ENCODE data around the gene RAB3C.

RAB3C gene

DNA sequence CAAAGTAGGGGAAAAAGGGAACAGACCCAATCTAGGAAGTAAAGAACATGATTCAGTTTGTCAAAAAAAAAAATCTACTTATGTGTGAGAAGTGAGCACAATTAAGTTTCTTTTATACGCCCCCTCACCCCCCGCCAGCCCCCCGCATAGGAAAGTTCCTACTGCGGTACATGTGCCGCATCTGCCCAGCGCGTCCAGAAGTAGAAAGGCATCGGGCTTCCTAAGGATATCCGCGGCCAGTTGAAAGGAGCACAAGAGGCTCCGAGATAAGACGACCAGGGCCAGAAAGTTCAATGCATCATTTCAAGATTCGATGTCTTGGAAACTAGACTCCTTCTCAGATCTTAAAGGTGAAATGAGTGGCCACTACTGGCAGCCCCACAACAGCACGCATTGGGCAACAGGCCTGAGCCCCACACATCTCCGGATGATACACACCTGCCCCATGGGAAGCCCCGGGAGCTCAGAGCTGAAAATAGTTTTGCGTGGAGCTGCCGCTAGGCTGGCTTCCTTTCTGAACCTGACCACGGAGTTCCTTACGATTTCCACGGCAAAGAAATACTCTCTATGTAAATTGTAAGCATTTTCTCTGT is 203.9 kb downstream of the RAB3C start:
- Histone ChIP-seq H3K36me3 (ENCODE audit: control insufficient read depth, insufficient read depth, low read length) (no peaks in the 10 kb centered on the region), H3K4me1 (ENCODE audit: control insufficient read depth, insufficient read depth, low read length) (no peaks in the 10 kb centered on the region), H3K27me3 (ENCODE audit: control insufficient read depth, insufficient read depth, low read length) (no peaks in the 10 kb centered on the region), H3K4me3 (ENCODE audit: low read length) (no peak overlapping the region), H3K9me3 (ENCODE audit: control insufficient read depth, insufficient read depth, low read length) (no peaks in the 10 kb centered on the region), H3K27ac (ENCODE audit: low read length) (no peak overlapping the region)
- DNase-seq (ENCODE audit: low read depth, low spot score), result no peak
- WGBS (ENCODE audit: insufficient coverage, insufficient read length), result no CpG with 5 or more reads among the region's 21 CpGs

DNA sequence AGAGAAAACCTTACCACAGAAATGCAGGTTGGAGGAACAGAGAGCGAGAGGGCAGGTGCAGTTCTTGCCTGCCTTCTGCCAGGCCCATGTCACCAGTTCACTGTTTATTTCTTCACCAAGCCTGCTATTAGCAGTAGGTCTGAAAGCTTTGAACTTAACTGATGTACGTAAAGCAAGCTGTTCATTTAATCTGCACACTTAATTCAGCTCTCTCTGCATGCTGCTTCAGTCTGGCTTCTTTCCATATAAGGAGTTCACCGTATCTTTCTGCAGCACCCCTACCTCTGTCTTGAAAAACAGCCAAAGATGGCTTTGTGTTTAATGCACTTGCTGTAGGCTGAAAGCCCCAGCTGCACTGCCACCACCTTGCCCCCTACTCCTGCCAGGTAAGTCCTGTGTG is 205.1 kb downstream of the RAB3C start:
- no peak overlapping the region for H3K27ac ChIP-seq (ENCODE audit: low read length)

DNA sequence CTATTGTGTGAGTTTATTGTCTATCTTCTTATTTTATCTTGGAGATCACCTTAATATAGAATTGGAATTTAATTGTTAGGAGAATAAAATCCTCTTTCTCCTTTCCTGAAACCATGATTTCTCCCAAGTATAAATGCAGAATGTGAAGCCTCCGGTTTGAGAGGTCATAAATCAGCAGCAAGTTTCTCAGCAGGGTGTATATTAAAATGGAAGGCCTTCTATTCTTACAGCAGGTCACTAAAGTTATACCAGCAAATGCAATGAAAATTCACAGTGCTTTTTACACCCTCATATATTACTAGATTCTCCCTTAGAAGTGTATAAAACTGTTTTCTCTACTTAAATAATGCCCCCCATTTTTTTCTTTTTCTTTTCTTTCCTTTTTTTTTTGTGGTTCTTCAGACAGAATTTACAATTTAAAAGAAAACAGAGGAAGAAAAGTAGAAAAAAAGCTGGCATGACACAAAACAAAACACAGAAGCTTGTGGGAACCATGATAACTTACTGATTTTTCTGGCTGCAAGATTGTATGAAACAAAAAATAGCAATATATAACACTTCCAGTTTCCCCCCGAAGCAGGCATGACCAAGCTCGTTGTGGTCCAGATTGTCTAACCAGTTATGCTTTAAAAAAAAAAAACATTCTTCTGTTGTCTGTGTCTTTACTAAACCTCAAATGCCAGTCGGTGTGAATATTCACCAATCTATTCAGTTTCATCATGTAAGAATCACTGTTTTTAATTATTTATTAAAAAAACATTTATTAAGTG is 211.2 kb downstream of the RAB3C start:
- H3K27me3 ChIP-seq (ENCODE audit: control insufficient read depth, insufficient read depth, low read length), result no peaks in the 10 kb centered on the region
- no peaks in the 10 kb centered on the region for H3K4me1 ChIP-seq (ENCODE audit: control insufficient read depth, insufficient read depth, low read length)
- H3K27ac ChIP-seq (ENCODE audit: low read length), result no peak overlapping the region
- no peaks in the 10 kb centered on the region for H3K9me3 ChIP-seq (ENCODE audit: control insufficient read depth, insufficient read depth, low read length)
- no peak overlapping the region for H3K4me3 ChIP-seq (ENCODE audit: low read length)
- WGBS (ENCODE audit: insufficient coverage, insufficient read length), result no CpG with 5 or more reads among the region's 4 CpGs
- H3K36me3 ChIP-seq (ENCODE audit: control insufficient read depth, insufficient read depth, low read length), result no peaks in the 10 kb centered on the region
- DNase-seq (ENCODE audit: low read depth, low spot score), result no peak

More for the DNA sequence above, 205.1 kb downstream of the RAB3C start:
- Histone ChIP-seq H3K36me3 (ENCODE audit: control insufficient read depth, insufficient read depth, low read length) (no peaks in the 10 kb centered on the region), H3K4me1 (ENCODE audit: control insufficient read depth, insufficient read depth, low read length) (no peaks in the 10 kb centered on the region), H3K27me3 (ENCODE audit: control insufficient read depth, insufficient read depth, low read length) (no peaks in the 10 kb centered on the region), H3K4me3 (ENCODE audit: low read length) (no peak overlapping the region), H3K9me3 (ENCODE audit: control insufficient read depth, insufficient read depth, low read length) (no peaks in the 10 kb centered on the region)
- WGBS (ENCODE audit: insufficient coverage, insufficient read length), result no CpG with 5 or more reads among the region's 3 CpGs
- no peak for DNase-seq (ENCODE audit: low read depth, low spot score)

DNA sequence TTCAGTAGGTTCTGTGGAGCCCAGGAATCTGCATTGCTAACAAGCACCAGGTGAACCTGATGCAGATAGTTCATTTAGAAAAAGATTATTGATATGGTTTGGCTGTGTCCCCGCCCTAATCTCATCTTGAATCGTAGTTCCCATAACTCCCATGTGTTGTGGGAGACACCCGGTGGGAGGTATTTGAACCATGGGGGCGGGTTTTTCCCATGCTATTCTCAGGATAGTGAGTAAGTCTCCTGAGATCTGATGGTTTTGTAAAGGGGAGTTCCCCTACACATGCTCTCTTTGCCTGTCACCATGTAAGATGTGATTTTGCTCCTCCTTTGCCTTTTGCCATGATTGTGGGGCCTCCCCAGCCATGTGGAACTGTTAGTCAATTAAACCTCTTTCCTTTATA is 212.0 kb downstream of the RAB3C start:
- Histone ChIP-seq H3K4me3 (ENCODE audit: low read length) (no peak overlapping the region), H3K36me3 (ENCODE audit: control insufficient read depth, insufficient read depth, low read length) (no peaks in the 10 kb centered on the region), H3K9me3 (ENCODE audit: control insufficient read depth, insufficient read depth, low read length) (no peaks in the 10 kb centered on the region), H3K27me3 (ENCODE audit: control insufficient read depth, insufficient read depth, low read length) (no peaks in the 10 kb centered on the region), H3K4me1 (ENCODE audit: control insufficient read depth, insufficient read depth, low read length) (no peaks in the 10 kb centered on the region), H3K27ac (ENCODE audit: low read length) (no peak overlapping the region)
- no peak for DNase-seq (ENCODE audit: low read depth, low spot score)
- WGBS (ENCODE audit: insufficient coverage, insufficient read length), result no CpG with 5 or more reads among the region's 4 CpGs

DNA sequence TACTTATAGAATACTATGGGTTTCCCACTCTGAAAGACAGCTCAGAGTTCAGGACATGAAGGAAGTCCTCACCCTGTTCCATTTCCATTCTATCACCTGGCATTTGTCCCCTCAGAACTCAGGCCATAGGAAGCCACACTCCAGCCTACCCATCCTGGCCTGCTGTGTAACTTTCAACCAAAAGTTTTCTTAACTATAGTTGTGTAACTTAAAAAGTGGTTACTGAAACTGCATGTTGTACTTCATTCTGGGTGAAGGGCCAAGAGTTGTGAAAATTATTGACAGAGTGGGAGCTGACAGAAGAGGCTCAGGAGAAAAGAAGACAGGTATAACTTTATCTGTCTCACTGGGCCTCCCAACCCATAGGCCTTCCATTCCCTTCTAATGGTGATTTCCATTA is 212.5 kb downstream of the RAB3C start:
- no peaks in the 10 kb centered on the region for H3K9me3 ChIP-seq (ENCODE audit: control insufficient read depth, insufficient read depth, low read length)
- no peaks in the 10 kb centered on the region for H3K36me3 ChIP-seq (ENCODE audit: control insufficient read depth, insufficient read depth, low read length)
- no peak overlapping the region for H3K4me3 ChIP-seq (ENCODE audit: low read length)
- no peaks in the 10 kb centered on the region for H3K4me1 ChIP-seq (ENCODE audit: control insufficient read depth, insufficient read depth, low read length)
- DNase-seq (ENCODE audit: low read depth, low spot score), result no peak
- no peaks in the 10 kb centered on the region for H3K27me3 ChIP-seq (ENCODE audit: control insufficient read depth, insufficient read depth, low read length)
- H3K27ac ChIP-seq (ENCODE audit: low read length), result no peak overlapping the region

DNA sequence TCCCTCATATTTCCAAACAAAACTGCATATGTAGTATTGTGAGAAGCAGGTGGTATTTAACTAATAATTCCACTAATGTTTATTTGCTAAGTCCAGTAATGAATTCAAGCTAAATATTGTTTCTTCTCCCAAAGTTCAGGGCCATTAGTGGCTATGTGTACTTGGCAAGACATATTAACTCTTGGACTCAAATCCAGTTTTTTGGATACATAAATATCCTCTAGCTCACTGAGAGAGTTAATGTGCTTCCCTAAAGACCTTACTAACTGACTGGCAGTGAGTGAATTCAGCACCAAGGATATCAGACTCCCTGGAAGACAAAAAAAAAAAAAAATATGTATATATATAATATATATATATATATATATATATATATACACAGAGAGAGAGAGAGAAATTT is 214.1 kb downstream of the RAB3C start:
- Histone ChIP-seq H3K9me3 (ENCODE audit: control insufficient read depth, insufficient read depth, low read length) (no peaks in the 10 kb centered on the region), H3K27ac (ENCODE audit: low read length) (no peak overlapping the region), H3K27me3 (ENCODE audit: control insufficient read depth, insufficient read depth, low read length) (no peaks in the 10 kb centered on the region), H3K4me3 (ENCODE audit: low read length) (no peak overlapping the region), H3K36me3 (ENCODE audit: control insufficient read depth, insufficient read depth, low read length) (no peaks in the 10 kb centered on the region), H3K4me1 (ENCODE audit: control insufficient read depth, insufficient read depth, low read length) (no peaks in the 10 kb centered on the region)
- DNase-seq (ENCODE audit: low read depth, low spot score), result no peak

DNA sequence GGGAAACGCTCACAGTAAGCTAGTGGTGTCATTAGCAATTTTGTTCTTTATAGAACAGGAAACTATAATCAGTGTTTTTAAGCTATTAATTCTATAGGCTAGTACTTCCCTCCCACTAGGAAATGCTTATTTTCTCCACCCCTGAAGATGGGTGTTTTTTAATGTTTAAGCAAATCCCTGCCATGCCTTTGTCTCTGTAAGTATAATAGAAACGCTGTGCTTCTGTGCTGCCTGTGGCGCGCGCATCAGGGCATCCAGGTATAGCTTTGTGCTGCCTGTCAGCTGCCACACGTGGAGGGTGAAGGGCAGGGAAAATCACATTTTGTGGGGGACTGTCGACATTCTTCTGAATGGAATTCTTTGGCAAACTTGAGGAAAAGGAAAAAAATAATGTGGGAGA is 217.5 kb downstream of the RAB3C start:
- no peaks in the 10 kb centered on the region for H3K9me3 ChIP-seq (ENCODE audit: control insufficient read depth, insufficient read depth, low read length)
- H3K4me3 ChIP-seq (ENCODE audit: low read length), result no peak overlapping the region
- H3K36me3 ChIP-seq (ENCODE audit: control insufficient read depth, insufficient read depth, low read length), result no peaks in the 10 kb centered on the region
- WGBS (ENCODE audit: insufficient coverage, insufficient read length), result no CpG with 5 or more reads among the region's 7 CpGs
- no peaks in the 10 kb centered on the region for H3K27me3 ChIP-seq (ENCODE audit: control insufficient read depth, insufficient read depth, low read length)
- no peak for DNase-seq (ENCODE audit: low read depth, low spot score)
- no peak overlapping the region for H3K27ac ChIP-seq (ENCODE audit: low read length)
- no peaks in the 10 kb centered on the region for H3K4me1 ChIP-seq (ENCODE audit: control insufficient read depth, insufficient read depth, low read length)

DNA sequence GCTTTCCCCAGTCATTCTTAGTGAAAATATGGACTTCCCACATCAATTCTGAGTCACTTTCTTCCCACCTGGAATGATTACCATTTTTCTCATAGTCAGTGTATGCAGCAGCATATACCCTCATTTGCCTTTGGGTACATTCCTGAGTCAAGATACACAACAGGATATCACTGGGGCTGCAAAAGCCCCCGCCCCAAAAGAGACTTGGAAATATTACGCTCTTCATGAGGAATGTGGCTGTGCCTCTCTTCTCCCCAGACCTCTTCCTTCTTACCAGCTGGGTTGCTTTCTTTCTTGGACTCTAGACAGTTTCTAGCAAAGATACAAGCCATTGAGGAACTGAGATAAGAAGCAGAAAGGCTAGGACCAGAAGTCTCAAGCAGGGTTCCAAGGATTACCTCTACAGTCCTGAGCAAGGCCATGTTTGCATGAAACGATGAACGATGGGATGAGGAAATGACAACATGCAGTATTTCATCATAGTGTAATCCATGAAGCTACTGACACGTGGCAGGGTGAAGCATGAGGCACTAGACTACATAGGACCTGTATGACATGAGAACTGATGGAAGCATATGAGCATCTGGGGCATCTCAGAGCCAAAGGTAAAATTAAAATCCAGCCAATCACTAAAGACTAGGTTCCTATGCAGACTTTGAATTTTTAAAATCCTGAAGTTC is 218.1 kb downstream of the RAB3C start:
- H3K27me3 ChIP-seq (ENCODE audit: control insufficient read depth, insufficient read depth, low read length), result no peaks in the 10 kb centered on the region
- H3K4me3 ChIP-seq (ENCODE audit: low read length), result no peak overlapping the region
- no peaks in the 10 kb centered on the region for H3K4me1 ChIP-seq (ENCODE audit: control insufficient read depth, insufficient read depth, low read length)
- H3K36me3 ChIP-seq (ENCODE audit: control insufficient read depth, insufficient read depth, low read length), result no peaks in the 10 kb centered on the region
- H3K9me3 ChIP-seq (ENCODE audit: control insufficient read depth, insufficient read depth, low read length), result no peaks in the 10 kb centered on the region
- no peak overlapping the region for H3K27ac ChIP-seq (ENCODE audit: low read length)
- WGBS (ENCODE audit: insufficient coverage, insufficient read length), result no CpG with 5 or more reads among the region's 5 CpGs
- no peak for DNase-seq (ENCODE audit: low read depth, low spot score)

DNA sequence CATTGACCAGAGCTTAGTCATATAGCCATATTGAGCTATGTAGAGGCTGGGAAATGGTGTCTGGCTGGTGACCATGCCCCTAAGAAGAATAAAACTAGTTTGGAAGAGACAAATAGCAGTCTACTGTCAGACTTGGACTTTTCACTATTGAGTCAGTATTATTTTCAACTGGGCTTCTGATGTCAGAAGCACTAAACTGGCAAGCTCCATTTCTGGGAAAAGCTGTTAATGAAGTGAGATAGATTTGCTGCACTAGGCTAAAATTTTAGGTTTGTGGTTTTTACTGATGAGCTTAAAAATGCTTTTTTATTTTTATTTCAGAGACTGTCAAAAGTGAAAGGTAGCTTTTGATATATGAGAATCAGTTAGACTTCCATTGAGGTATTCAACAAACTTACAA is 220.2 kb downstream of the RAB3C start:
- Histone ChIP-seq H3K27me3 (ENCODE audit: control insufficient read depth, insufficient read depth, low read length) (no peaks in the 10 kb centered on the region), H3K4me1 (ENCODE audit: control insufficient read depth, insufficient read depth, low read length) (no peaks in the 10 kb centered on the region), H3K36me3 (ENCODE audit: control insufficient read depth, insufficient read depth, low read length) (no peaks in the 10 kb centered on the region), H3K9me3 (ENCODE audit: control insufficient read depth, insufficient read depth, low read length) (no peaks in the 10 kb centered on the region), H3K4me3 (ENCODE audit: low read length) (no peak overlapping the region), H3K27ac (ENCODE audit: low read length) (no peak overlapping the region)
- no peak for DNase-seq (ENCODE audit: low read depth, low spot score)

DNA sequence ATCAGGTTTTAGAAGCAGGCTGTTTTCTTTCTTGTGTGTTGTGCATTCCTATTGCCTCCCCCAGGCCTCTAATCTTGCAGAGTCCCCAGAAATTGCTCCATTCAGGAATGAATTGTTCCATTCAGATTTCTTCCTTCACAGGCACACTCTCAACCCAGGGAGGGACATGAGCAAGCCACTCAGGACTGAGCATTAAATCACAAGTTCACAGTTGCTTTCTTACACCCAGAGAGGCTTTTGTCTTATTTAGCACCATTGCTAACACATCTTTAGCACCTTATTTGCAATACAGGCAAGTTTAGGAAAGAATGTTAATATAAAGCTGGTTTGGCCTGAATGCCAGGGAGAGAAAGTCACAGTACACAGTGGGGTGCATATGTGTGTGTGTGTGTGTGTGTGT is 221.4 kb downstream of the RAB3C start:
- no peaks in the 10 kb centered on the region for H3K9me3 ChIP-seq (ENCODE audit: control insufficient read depth, insufficient read depth, low read length)
- H3K36me3 ChIP-seq (ENCODE audit: control insufficient read depth, insufficient read depth, low read length), result no peaks in the 10 kb centered on the region
- no peak overlapping the region for H3K4me3 ChIP-seq (ENCODE audit: low read length)
- H3K27me3 ChIP-seq (ENCODE audit: control insufficient read depth, insufficient read depth, low read length), result no peaks in the 10 kb centered on the region
- no peaks in the 10 kb centered on the region for H3K4me1 ChIP-seq (ENCODE audit: control insufficient read depth, insufficient read depth, low read length)
- no peak for DNase-seq (ENCODE audit: low read depth, low spot score)
- H3K27ac ChIP-seq (ENCODE audit: low read length), result no peak overlapping the region

DNA sequence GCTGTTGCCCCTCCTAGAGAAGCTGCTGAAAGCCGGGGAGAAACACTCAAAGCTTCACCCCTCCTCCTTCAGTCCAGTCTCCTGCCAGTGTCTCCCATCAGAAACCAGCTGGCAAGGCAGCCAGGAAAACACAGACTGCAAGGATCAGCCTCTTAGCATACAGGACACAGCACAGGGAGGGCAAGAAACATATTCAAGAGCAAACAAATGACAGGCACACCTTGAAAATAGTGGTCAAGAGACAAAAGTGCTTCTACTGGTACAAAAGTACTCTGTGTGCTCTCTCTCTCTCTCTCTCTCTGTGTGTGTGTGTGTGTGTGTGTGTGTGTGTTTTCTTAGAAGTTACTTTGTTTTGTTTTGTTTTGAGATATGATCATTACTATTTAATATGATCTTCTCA is 227.2 kb downstream of the RAB3C start:
- H3K27me3 ChIP-seq (ENCODE audit: control insufficient read depth, insufficient read depth, low read length), result no peaks in the 10 kb centered on the region
- H3K4me1 ChIP-seq (ENCODE audit: control insufficient read depth, insufficient read depth, low read length), result no peaks in the 10 kb centered on the region
- H3K36me3 ChIP-seq (ENCODE audit: control insufficient read depth, insufficient read depth, low read length), result no peaks in the 10 kb centered on the region
- no peak overlapping the region for H3K27ac ChIP-seq (ENCODE audit: low read length)
- no peak overlapping the region for H3K4me3 ChIP-seq (ENCODE audit: low read length)
- DNase-seq (ENCODE audit: low read depth, low spot score), result no peak
- H3K9me3 ChIP-seq (ENCODE audit: control insufficient read depth, insufficient read depth, low read length), result no peaks in the 10 kb centered on the region
- no CpG with 5 or more reads among the region's 1 CpG for WGBS (ENCODE audit: insufficient coverage, insufficient read length)
